IPS-NIHi7 (cell line): ENCODE results near the gene MLN.

Source experiments
- DNase-seq: peaks from one replicate; pipeline ENCODE4 v3.0.0; 2012; ENCODE audit warnings: mixed read lengths; ENCODE audit errors: extremely low spot score

MLN gene

GRCh38 chr6:33788694-33789549, 14.9 kb downstream of the MLN start, which contains the start of gene LEMD2:
TSS of gene LEMD2 (minus strand) at chr6:33789130. CDS start at chr6:33789116, 14 bp downstream.
- DNase-seq: peak; percentile 95

DNA sequence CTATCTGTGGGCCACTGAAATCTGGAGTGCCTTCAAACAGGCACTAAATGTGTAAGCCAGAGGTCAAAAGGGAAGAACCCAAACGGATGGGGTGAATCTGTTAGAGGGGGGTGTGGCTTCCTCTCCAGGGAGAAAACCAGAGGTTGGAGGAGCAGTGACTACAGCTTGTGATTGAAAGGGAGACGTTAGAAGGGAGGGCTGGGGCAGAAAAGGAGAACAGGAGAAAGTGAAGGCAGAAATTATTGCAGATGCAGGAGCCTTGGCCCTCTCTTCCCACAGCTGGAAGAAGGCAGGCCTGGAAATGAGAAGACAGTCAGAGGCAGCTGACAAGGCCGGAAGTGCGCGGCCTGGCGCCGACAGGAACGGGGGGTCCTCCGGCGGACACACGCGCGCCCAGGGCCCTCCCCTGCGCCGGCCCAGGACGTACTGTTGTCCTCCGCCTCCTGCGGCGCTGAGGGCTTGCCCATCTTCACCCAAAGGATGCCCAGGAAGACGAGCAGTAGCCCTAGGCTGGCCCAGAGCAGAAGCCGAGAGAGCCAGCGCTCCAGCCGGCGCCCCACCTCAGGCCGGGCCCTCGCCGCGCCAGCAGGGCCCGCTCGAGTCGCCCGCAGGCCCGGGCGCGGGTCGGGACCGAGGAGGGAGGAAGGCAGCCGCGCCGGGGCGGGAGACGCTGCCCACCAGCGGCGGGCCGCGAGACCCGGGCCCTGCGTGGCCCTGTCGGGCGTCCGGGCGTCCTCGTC, 15.7 kb downstream of the MLN start:
- DNase-seq: peak; percentile 59

DNA sequence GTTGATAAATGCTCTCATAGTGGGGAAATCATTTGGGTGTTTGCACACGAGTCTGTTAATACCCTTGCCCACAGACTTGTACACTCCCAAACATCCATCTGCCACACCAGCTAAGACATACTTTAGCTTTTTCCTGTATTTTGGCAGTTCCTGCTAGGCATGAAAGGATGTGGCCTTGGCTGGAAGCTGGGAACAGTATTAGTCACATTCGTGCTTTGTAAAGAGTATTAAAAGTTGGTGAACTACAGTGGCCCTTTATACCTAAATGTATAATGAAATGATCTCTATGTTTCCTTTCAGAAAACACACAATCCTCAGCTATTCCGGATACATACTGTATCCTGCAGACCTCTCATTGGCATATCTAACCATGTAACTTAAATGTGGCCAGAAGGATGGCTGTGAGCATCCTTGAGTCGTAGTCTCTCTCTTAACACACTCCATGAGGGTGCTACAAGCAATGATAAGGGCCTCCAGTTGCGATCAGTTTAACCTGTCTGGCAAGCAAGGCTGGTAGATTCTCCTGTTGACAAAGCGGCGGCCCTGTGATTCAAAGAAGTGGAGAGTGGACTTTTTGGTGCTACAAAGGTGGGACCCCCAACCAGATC, 16.4 kb downstream of the MLN start:
- DNase-seq: no peak

DNA sequence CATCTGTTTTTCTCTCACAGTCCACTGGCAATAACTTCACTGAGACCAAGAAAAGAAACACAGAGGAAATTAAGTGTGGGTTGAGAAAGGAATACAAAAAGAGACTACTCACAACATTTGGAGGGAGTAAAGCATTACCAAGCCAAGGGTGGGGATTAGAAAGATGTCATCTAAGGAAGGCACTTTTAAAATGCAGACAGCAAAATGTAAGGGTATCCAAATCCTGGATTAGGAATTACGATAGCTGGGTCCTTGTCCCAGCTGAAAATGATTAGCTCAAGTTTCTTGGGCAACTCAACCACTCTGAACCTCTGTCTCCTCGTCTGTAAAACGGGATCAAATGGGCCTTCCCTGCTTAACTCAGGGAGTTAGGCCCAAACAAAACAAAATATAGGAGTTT, 17.1 kb downstream of the MLN start:
- DNase-seq: no peak

DNA sequence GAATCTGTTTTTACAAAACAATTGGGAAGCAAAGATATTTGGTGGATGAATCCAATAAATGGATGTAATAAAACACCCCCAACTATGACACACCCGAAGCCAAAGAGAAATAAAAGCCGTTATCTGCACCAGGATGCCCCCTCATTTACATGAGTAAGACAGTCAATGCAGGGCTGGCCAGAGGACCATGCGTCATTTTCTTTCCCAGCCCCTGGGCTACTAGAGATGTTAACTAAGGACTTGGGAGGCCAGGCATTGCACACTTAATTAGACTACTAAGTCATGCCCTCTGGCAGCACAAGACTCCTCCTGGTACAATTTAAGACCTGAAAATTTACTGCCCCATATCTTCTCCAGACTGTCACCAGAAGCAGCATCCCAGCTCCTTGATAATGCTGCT, 18.0 kb downstream of the MLN start:
- no peak for DNase-seq

DNA sequence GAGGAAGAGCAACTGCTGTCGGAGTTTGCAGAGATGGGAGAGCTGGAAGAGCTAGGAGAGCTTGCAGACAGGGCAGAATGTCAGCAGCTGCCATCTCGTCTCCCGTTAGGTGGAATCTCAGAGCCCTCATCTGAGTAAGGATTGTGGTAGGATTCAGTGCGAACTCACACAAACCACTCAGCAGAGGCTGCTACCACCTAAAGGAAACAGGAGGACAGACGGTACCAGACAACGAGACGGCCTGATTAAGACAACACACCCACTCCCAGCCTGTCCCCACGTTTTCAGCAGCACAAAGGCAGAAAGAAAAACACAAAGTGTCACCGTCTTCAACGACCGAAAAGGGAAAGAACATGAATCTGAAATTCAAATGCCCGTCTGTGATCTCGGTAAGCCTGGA, 19.0 kb downstream of the MLN start:
- no peak for DNase-seq

DNA sequence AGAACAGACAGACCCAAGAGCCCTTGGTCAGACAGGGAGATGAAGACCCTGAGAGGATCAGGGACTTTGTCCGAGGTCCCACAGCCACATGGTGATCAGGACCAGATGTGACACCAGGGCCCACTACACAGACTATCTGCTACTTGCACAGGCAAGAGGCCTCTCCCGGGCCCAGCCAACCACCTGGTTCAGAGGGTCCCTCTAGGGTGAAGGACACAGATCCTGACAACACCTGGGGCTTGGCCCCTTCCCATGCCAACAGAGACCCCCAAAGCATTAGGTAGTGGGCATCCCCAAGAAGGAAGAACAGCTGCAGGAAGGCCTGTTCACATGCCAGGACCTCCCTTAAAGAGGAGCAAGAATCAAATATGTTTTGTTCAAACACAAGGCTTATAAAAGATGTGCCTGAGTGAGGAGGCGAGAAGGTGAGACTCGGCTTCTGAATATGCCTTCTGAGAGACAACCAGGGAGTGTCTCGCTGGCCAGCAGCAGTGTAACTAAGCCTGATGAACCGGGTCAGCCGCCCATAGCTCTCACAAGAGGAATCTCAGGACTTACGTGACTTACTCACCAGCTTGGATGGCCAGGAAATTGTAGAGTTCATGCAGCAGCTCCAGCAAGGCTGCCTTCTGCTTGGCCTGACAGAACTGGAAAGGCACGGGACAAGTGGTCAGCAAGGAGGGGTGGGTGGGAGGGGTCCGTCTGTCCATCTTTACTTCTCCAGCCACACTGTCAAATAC, 19.9 kb downstream of the MLN start:
- no peak for DNase-seq

- DNase-seq: no peak
Observed at GRCh38 chr6:33782561-33782960, 21.2 kb downstream of the MLN start.

GRCh38 chr6:33781131-33781975, 22.4 kb downstream of the MLN start:
- peak; percentile 77 for DNase-seq

- DNase-seq: no peak
Observed at GRCh38 chr6:33779895-33780294, 23.9 kb downstream of the MLN start.

DNA sequence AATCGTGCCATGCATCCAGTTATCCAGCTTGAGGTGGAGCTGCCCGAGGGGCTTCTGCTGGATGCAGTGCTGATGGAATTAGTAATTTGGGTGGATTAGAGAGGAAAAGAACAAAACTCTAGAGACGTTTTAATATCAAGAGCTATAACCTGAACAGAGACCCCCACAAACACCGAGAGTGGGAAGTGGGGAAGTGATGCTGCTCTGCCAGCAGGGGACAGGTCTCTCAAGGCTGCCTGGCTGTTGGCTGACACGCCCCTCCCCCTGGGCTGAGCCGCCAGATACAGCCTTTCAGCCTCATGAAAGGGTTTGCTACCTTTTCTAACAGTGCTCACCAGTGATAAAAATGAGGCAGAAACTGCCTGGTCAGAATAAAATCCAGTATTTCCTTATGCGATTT, 24.5 kb downstream of the MLN start:
- DNase-seq: peak; percentile 57

- DNase-seq: no peak
Observed at GRCh38 chr6:33778444-33779121, 25.2 kb downstream of the MLN start.

DNA sequence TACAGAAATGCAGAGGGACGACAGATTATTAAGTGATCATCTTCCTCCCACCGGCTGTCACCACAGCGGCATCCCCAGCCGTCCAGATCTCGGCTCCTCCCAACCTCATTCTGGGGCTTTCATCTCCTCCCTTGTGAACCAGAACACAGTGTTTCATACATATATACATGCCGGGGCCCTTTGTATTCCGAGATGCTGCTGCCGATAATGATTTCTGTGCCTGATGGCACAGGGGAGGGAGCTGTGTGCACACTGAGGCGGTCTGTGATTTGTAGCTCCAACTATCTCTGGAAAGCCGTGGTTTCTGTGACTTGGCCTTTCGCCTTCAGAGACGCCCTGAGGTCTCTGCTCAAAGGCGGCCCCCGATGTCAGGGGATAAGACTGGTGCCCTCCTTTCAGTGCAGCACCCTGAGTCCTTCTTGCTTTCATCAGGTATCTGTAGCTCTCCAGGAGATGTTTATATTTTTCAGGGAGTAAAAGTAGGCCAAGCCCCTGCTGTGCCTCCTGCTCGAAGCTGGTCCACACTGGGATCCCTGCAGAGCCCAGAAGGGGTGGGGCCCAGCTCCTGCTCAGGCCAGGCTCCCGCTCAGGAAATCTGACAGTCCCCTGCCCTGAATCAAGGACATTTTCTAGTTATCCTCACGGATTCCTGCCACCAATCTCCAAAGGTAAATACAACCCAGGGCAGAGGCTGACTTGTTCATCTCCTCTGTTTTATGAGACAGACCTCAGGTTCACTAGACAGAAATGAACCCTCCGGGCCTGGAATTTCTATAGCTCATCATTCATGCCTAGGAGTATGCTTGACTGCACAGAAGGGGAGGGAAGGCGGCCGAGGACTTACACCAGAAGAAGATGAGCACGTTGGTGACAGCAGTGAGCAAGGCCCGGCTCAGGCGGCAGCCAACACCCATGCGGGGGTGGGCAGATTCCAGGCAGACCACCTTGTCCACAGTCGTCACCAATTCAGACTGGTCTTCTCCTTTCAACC, 26.1 kb downstream of the MLN start:
- no peak for DNase-seq

DNA sequence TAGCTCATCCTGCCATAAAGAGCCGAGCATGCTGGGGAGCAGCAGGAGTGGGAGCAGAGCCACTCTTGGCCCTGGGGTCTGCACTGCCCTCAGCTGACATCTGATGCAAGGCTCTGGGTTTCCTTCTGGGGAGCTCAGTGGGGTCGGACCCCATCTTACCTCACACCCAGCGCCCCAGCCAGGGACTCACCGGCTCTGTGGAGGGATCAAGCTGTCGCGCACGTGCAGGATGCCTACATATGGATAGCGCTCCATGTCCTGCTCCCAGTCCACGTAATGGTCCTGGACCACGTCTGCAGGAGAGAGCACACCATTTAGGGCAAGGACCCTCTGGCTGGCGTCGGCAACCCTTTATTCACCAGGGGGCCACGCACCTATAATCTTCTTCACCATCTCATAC, 27.0 kb downstream of the MLN start:
- DNase-seq: no peak

DNA sequence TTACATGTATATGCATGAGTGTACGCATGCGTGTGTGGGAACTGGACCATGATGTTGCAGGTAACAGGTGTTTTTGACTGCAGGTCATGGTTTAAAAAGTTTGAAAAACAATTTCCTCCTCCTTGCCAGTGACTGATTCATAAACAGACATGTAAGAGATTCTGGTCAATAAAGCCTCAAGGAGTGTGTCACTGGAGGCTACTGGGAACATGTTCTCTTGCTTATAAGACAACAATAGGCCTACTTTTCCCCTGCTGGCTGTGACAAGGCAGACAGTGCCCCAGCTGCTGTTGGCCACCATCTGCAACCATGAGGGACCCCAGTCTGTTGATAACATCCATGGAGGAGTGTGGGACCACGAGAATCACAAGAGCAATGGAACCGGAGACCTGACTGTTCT, 27.6 kb downstream of the MLN start:
- DNase-seq: no peak

GRCh38 chr6:33774774-33775173, 29.0 kb downstream of the MLN start:
- DNase-seq: no peak

DNA sequence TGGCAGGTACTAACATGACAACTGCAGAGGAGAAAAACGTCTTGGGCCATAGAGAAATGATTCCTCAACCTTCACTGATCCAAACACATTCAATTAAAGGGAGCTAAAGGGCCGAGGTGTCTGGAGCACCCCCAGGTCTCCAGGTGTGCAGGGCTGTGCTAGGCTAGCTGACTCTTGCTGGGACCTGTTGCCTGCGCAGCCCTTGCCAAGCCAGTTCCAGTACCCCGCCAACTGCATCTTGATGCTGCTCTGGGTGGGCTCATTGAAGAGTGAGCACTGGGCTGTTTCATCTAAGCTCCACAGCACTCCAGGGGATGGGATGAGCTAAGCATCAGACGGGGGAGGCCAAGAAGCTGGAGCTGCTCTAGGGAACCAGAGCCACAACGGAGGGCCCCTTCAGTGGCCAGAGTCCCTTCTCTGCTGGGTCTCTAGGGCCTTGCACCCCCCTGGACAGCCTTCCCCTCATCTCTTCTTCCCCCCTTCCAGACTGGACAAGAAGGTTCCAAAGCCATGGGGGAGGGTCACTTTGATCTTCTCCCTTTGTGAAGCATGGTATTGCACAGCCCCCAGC, 30.8 kb downstream of the MLN start:
- no peak for DNase-seq

DNA sequence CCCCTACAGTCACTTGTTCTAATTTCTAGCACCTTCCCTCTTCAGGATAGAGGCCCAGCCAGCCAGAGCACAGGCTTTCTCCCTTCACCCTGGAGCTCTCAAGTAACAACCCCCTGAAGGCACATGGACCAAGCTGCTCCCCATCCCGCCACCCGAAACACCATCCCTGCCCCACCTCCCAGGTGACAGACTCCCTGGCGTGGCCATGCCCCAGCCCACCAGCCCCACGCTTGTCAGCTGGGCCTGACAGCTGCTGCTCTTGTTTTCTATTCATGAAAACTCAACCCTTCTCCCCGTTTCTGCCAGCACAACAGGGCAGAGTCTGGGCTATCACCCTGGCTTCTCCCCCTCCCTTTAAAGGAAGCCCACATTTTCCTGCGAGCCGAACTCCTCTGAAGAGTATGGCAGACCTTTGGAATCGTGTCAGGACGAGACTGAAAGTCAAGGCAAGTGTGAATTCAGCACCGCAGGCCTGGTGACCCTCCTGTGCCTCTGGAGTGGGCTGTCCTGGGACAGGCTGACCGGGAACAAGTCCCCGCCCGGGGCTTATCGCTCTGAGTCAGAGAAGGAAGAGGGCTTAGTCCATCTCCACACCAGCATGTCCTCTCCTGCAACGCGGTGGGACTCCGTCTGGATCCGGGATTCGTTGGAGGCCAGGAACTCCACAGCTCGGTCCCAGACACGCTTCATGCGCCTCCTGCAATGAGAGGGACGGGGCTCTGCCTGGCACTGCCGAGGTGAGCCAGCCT, 31.5 kb downstream of the MLN start:
- DNase-seq: no peak
